Caco-2 (cell line): ENCODE measurements around the gene ABLIM2. TPM values are rescaled to one million over a fixed set of nuclear protein-coding genes. Genes with fewer than 3 reads are reported as not detected.

Source experiments
- BruUV-seq: library from RNA; stranded (reverse); fragments of 400-500 nt; replicated peaks from 2 replicates; lab custom pipeline; 2021; lab: Mats Ljungman, UMichigan
- CTCF ChIA-PET: fragments of 300-600 bp; sonication (Branson Sonifier 250); formaldehyde crosslinking; loops from one replicate; lab custom pipeline; 2022; ENCODE audit warnings: antibody characterized with exemption; lab: Charles Lee
- POLR2A ChIA-PET: fragments of 300-600 bp; sonication (Branson Sonifier 250); formaldehyde crosslinking; loops from one replicate; lab custom pipeline; 2022; ENCODE audit warnings: antibody characterized with exemption; lab: Charles Lee
- DNase-seq, 2 experiments: peaks; one replicate each; pipeline versions ENCODE4 v3.0.0 to v3.0.0-alpha.2; 2020 to 2022
- H3K27me3 ChIP-seq: replicated peaks from 2 replicates; pipeline ENCODE4 v1.6.0; 2011; ENCODE audit warnings: low read length; ENCODE audit not compliant: control insufficient read depth, insufficient read depth
- H3K36me3 ChIP-seq: 2 replicates; pipeline ENCODE4 v1.5.1; 2011; ENCODE audit warnings: low read length; ENCODE audit not compliant: control insufficient read depth, insufficient read depth
- H3K4me1 ChIP-seq: fragments of 250-450 bp; sonication (Bioruptor Pico); 2 replicates; pipeline ENCODE4 v1.5.1; 2020; ENCODE audit warnings: mild to moderate bottlenecking
- H3K4me3 ChIP-seq: 2 replicates; pipeline ENCODE4 v1.5.1; 2011; ENCODE audit warnings: low read depth, mild to moderate bottlenecking, control low read depth, low read length
- H3K9me3 ChIP-seq: fragments of 250-450 bp; sonication (Bioruptor Pico); 2 replicates; pipeline ENCODE4 v1.5.1; 2020; ENCODE audit warnings: mild to moderate bottlenecking, moderate library complexity
- H3K27ac Mint-ChIP-seq: one replicate; pipeline ENCODE4 v1.8.0; 2022; ENCODE audit warnings: mixed read lengths; ENCODE audit not compliant: unreplicated experiment
- H3K27me3 Mint-ChIP-seq: one replicate; pipeline ENCODE4 v1.8.0; 2022; ENCODE audit warnings: mixed read lengths; ENCODE audit not compliant: insufficient read depth, unreplicated experiment
- H3K36me3 Mint-ChIP-seq: one replicate; pipeline ENCODE4 v1.8.0; 2022; ENCODE audit warnings: mild to moderate bottlenecking, mixed read lengths; ENCODE audit not compliant: insufficient read depth, unreplicated experiment
- H3K4me1 Mint-ChIP-seq: one replicate; pipeline ENCODE4 v1.8.0; 2022; ENCODE audit warnings: low read depth, mixed read lengths; ENCODE audit not compliant: unreplicated experiment
- H3K4me3 Mint-ChIP-seq: one replicate; pipeline ENCODE4 v1.8.0; 2022; ENCODE audit warnings: mild to moderate bottlenecking, moderate library complexity, mixed read lengths; ENCODE audit not compliant: unreplicated experiment
- H3K9me3 Mint-ChIP-seq: one replicate; pipeline ENCODE4 v1.8.0; 2022; ENCODE audit warnings: mixed read lengths; ENCODE audit not compliant: unreplicated experiment
- intact Hi-C: fragments of 100-400 bp; cut with micrococcal nuclease; formaldehyde crosslinking; loops from one replicate; pipeline ENCODE4 v1.10.0; 2022; ENCODE audit not compliant: unreplicated experiment
- total RNA-seq: library from RNA; stranded (reverse); gene quantifications from 2 replicates; pipeline ENCODE4 v1.2.3, GENCODE V29; 2022
- TF ChIP-seq, protein P1 (sequence below), 2 experiments: fragments of 200-600 bp in 1 of 2; IDR thresholded peaks; 1 replicate in 1 of 2; 2 replicates in 1 of 2; pipeline versions ENCODE4 v1.5.1 to v1.8.0; 2011 to 2022; ENCODE audit warnings: antibody characterized with exemption in 1 of 2, control low read depth in 1 of 2, inconsistent platforms in 1 of 2, low read depth in 1 of 2, low read length in 1 of 2, mild to moderate bottlenecking in 1 of 2, moderate library complexity in 1 of 2; ENCODE audit not compliant: insufficient read depth in 1 of 2, severe bottlenecking in 1 of 2, unreplicated experiment in 1 of 2

ABLIM2 gene
- total RNA-seq, 1 experiment from 2014 or later, result 0.23 TPM

- no peak overlapping the region for H3K4me3 ChIP-seq
- H3K36me3 Mint-ChIP-seq, result peaks cover 4% of the 10 kb centered on the region
- H3K4me1 Mint-ChIP-seq, result peaks cover 21% of the 10 kb centered on the region
- ChIA-PET CTCF (interaction anchor here (1.0 kb wide), 2 partner anchors 9 to 27 kb away, joined by 3 to 4 read pairs; partner anchors contain the start of gene ABLIM2), POLR2A (no interaction called here)
- peaks cover 34% of the 10 kb centered on the region for H3K4me1 ChIP-seq
- no peaks in the 10 kb centered on the region for H3K9me3 ChIP-seq
- TF ChIP-seq, protein P1, sequence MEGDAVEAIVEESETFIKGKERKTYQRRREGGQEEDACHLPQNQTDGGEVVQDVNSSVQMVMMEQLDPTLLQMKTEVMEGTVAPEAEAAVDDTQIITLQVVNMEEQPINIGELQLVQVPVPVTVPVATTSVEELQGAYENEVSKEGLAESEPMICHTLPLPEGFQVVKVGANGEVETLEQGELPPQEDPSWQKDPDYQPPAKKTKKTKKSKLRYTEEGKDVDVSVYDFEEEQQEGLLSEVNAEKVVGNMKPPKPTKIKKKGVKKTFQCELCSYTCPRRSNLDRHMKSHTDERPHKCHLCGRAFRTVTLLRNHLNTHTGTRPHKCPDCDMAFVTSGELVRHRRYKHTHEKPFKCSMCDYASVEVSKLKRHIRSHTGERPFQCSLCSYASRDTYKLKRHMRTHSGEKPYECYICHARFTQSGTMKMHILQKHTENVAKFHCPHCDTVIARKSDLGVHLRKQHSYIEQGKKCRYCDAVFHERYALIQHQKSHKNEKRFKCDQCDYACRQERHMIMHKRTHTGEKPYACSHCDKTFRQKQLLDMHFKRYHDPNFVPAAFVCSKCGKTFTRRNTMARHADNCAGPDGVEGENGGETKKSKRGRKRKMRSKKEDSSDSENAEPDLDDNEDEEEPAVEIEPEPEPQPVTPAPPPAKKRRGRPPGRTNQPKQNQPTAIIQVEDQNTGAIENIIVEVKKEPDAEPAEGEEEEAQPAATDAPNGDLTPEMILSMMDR (IDR thresholded peaks at IDR 0.05; ENCODE audit: insufficient read depth in 1 of 2, low read depth in 1 of 2, low read length in 1 of 2, severe bottlenecking in 1 of 2, unreplicated experiment in 1 of 2), result no peak
- H3K27me3 ChIP-seq, result no peaks in the 10 kb centered on the region
- no peak overlapping the region for H3K4me3 Mint-ChIP-seq
- no peaks in the 10 kb centered on the region for H3K9me3 Mint-ChIP-seq
- H3K36me3 ChIP-seq, result no peaks in the 10 kb centered on the region
- H3K27me3 Mint-ChIP-seq, result no peaks in the 10 kb centered on the region
- BruUV-seq, result no TSS peak
- no peak overlapping the region for H3K27ac Mint-ChIP-seq
- no peak for DNase-seq
- intact Hi-C loops, result no loop called here
These were observed 27.3 kb upstream of the ABLIM2 start for GRCh38 chr4:8185930-8186329.

- POLR2A ChIA-PET, result no interaction called here
- Histone ChIP-seq H3K36me3 (no peaks in the 10 kb centered on the region), H3K9me3 (no peaks in the 10 kb centered on the region), H3K4me1 (peaks cover 37% of the 10 kb centered on the region), H3K4me3 (no peak overlapping the region), H3K27me3 (no peaks in the 10 kb centered on the region)
- intact Hi-C loops, result no loop called here
- no peaks in the 10 kb centered on the region for H3K27me3 Mint-ChIP-seq
- peaks cover 24% of the 10 kb centered on the region for H3K4me1 Mint-ChIP-seq
- H3K27ac Mint-ChIP-seq, result no peak overlapping the region
- DNase-seq, result no peak
- H3K9me3 Mint-ChIP-seq, result no peaks in the 10 kb centered on the region
- no TSS peak for BruUV-seq
- CTCF ChIA-PET, result interaction anchor here (1.0 kb wide), 1 partner anchor 9 kb away, joined by 4 read pairs; no protein-coding TSS in a partner anchor
- no peak overlapping the region for H3K4me3 Mint-ChIP-seq
- TF ChIP-seq, protein P1 (IDR thresholded peaks at IDR 0.05; ENCODE audit: insufficient read depth in 1 of 2, low read depth in 1 of 2, low read length in 1 of 2, severe bottlenecking in 1 of 2, unreplicated experiment in 1 of 2), result no peak
- peaks cover 4% of the 10 kb centered on the region for H3K36me3 Mint-ChIP-seq
These were observed 26.7 kb upstream of the ABLIM2 start for GRCh38 chr4:8185295-8185694.

DNA sequence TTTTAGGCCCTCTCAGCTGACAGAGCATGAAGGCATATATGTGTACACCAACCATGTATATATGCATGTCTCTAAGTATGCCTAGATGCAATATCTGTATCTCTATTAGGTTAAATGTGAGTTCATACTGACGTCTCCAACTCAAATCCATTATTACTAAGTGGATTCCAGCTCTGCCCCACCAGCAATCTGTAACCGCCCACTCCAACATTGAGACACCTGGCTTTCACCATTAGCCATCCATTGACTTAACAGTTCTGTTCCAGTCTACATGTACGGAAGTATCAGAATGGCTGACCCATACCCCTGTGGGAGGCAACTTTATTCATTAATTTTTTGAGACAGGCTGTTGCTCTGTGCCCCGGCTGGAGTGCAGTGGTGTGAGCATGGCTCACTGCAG lies 25.4 kb upstream of the ABLIM2 start:
- Mint-ChIP-seq H3K9me3 (no peaks in the 10 kb centered on the region), H3K4me3 (no peak overlapping the region), H3K36me3 (peaks cover 4% of the 10 kb centered on the region), H3K27ac (no peak overlapping the region), H3K4me1 (peaks cover 24% of the 10 kb centered on the region), H3K27me3 (no peaks in the 10 kb centered on the region)
- no peaks in the 10 kb centered on the region for H3K27me3 ChIP-seq
- H3K9me3 ChIP-seq, result no peaks in the 10 kb centered on the region
- CTCF ChIA-PET, result no interaction called here
- intact Hi-C loops, result no loop called here
- TF ChIP-seq, protein P1 (IDR thresholded peaks at IDR 0.05; ENCODE audit: insufficient read depth in 1 of 2, low read depth in 1 of 2, low read length in 1 of 2, severe bottlenecking in 1 of 2, unreplicated experiment in 1 of 2), result no peak
- no peak overlapping the region for H3K4me3 ChIP-seq
- peaks cover 37% of the 10 kb centered on the region for H3K4me1 ChIP-seq
- DNase-seq, result no peak
- POLR2A ChIA-PET, result no interaction called here
- no TSS peak for BruUV-seq
- H3K36me3 ChIP-seq, result no peaks in the 10 kb centered on the region
